ENCODE data around the gene SLC1A5. TPM values are rescaled to one million over a fixed set of nuclear protein-coding genes. Genes with fewer than 3 reads are reported as not detected.

The SLC1A5 gene
- total RNA-seq (37.9 and 63.6 TPM in 2 replicates), polyA plus RNA-seq (43.0 and 64.9 TPM in 2 replicates)

- H3K9me3 ChIP-seq (ENCODE audit: low read depth): no peaks in the 10 kb centered on the region
- TF ChIP-seq CTCF (IDR thresholded peaks at IDR 0.05; ENCODE audit: low read depth, low read length): no peak
- DNase-seq (ENCODE audit: low read depth in 1 of 2, low spot score in 1 of 2): peak; percentile 98
- H3K27ac ChIP-seq: peak within 1 kb of the TSS; percentile 13
- peak within 1 kb of the TSS; percentile 45 for H3K4me3 ChIP-seq
- peaks cover 9% of the 10 kb centered on the region for H3K4me1 ChIP-seq (ENCODE audit: low read depth)
- H3K36me3 ChIP-seq: no peaks in the 10 kb centered on the region
- no peaks in the 10 kb centered on the region for H3K27me3 ChIP-seq
These were observed at the start of gene SLC1A5 for GRCh38 chr19:46788262-46788967. Gene SLC1A5, minus strand, starts transcription at chr19:46788594. Its CDS starts 629 bp downstream, at chr19:46787965.

GRCh38 chr19:46838160-46838559 lies 49.8 kb upstream of the SLC1A5 start:
- no peaks in the 10 kb centered on the region for H3K4me1 ChIP-seq (ENCODE audit: low read depth)

GRCh38 chr19:46834984-46835383 lies 46.6 kb upstream of the SLC1A5 start:
- H3K9me3 ChIP-seq (ENCODE audit: low read depth): no peaks in the 10 kb centered on the region
- no peaks in the 10 kb centered on the region for H3K27me3 ChIP-seq
- no peak overlapping the region for H3K27ac ChIP-seq
- H3K36me3 ChIP-seq: peaks cover 5% of the 10 kb centered on the region
- DNase-seq (ENCODE audit: low read depth in 1 of 2, low spot score in 1 of 2): no peak
- TF ChIP-seq CTCF (IDR thresholded peaks at IDR 0.05; ENCODE audit: low read depth, low read length): no peak
- no peaks in the 10 kb centered on the region for H3K4me1 ChIP-seq (ENCODE audit: low read depth)
- H3K4me3 ChIP-seq: no peak overlapping the region

More at GRCh38 chr19:46838160-46838559, 49.8 kb upstream of the SLC1A5 start:
- DNase-seq (ENCODE audit: low read depth in 1 of 2, low spot score in 1 of 2): no peak
- Histone ChIP-seq H3K9me3 (ENCODE audit: low read depth) (no peaks in the 10 kb centered on the region), H3K36me3 (peaks cover 5% of the 10 kb centered on the region), H3K4me3 (no peak overlapping the region), H3K27me3 (no peaks in the 10 kb centered on the region), H3K27ac (no peak overlapping the region)
- TF ChIP-seq CTCF (IDR thresholded peaks at IDR 0.05; ENCODE audit: low read depth, low read length): no peak

- Histone ChIP-seq H3K9me3 (ENCODE audit: low read depth) (no peaks in the 10 kb centered on the region), H3K27me3 (no peaks in the 10 kb centered on the region), H3K4me3 (no peak overlapping the region), H3K36me3 (peaks cover 5% of the 10 kb centered on the region), H3K4me1 (ENCODE audit: low read depth) (no peaks in the 10 kb centered on the region), H3K27ac (no peak overlapping the region)
- DNase-seq (ENCODE audit: low read depth in 1 of 2, low spot score in 1 of 2): no peak
- TF ChIP-seq CTCF (IDR thresholded peaks at IDR 0.05; ENCODE audit: low read depth, low read length): no peak
These were observed 45.7 kb upstream of the SLC1A5 start for GRCh38 chr19:46834121-46834520.

GRCh38 chr19:46830864-46831263 lies 42.5 kb upstream of the SLC1A5 start:
- no peak for DNase-seq (ENCODE audit: low read depth in 1 of 2, low spot score in 1 of 2)
- H3K36me3 ChIP-seq: no peaks in the 10 kb centered on the region
- no peaks in the 10 kb centered on the region for H3K27me3 ChIP-seq
- H3K9me3 ChIP-seq (ENCODE audit: low read depth): no peaks in the 10 kb centered on the region
- no peaks in the 10 kb centered on the region for H3K4me1 ChIP-seq (ENCODE audit: low read depth)
- no peak for TF ChIP-seq CTCF (IDR thresholded peaks at IDR 0.05; ENCODE audit: low read depth, low read length)
- H3K4me3 ChIP-seq: no peak overlapping the region
- H3K27ac ChIP-seq: no peak overlapping the region

Measured in cardiac muscle cell (in vitro differentiated cells and primary cell).